PFSK-1 (cell line): ENCODE data around the gene RASSF10.

ENCODE experiments used
- POLR2AphosphoS5 ChIP-seq: IDR thresholded peaks from 2 replicates; pipeline ENCODE4 v1.6.1; 2012; ENCODE audit warnings: low read depth, mild to moderate bottlenecking, control low read depth, low read length, moderate library complexity
- REST ChIP-seq, 2 experiments: IDR thresholded peaks; 2 replicates each; pipeline versions ENCODE4 v1.6.1 to v1.8.0; 2011 to 2012; ENCODE audit warnings: low read depth in 2 of 2, low read length in 2 of 2, control low read depth in 1 of 2, inconsistent platforms in 1 of 2, mild to moderate bottlenecking in 1 of 2, moderate library complexity in 1 of 2; ENCODE audit not compliant: insufficient read depth in 1 of 2
- SIN3A ChIP-seq: IDR thresholded peaks from 2 replicates; pipeline ENCODE4 v1.6.1; 2012; ENCODE audit warnings: mild to moderate bottlenecking, low read length, moderate library complexity, borderline replicate concordance; ENCODE audit not compliant: insufficient read depth
- TAF1 ChIP-seq: IDR thresholded peaks from 2 replicates; pipeline ENCODE4 v1.6.1; 2012; ENCODE audit warnings: low read length, control low read depth, borderline replicate concordance; ENCODE audit not compliant: insufficient read depth

DNA sequence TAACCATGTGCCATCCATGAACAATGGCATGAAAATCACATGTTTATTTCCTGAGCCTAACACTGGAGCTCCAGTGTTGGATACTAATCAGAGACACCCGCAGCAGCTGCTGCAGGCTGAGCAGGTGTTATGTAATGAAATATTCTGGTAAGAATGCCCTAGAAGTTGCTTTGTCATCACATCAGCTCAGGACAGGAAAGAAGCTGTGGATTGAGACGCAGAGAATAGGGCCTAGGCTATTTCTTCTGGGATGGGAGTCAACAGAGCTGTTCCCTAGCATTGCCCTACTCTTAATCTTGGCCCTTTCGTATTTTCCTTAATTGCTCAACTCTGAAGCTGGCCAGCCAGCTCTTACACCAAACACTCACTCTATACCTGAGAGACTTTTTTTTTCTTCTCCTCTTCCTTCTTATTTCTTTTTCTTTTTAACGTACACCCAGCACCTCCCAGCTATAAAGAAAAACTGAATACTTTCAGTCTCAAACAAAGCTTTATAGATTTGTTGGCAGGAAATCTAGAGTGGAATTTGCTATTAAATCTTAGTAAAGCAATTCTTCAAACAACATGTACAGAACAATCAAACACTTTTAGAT is 31.9 kb downstream of the RASSF10 start:
- no peak for TF ChIP-seq SIN3A
- no peak for TF ChIP-seq TAF1
- TF ChIP-seq POLR2AphosphoS5: no peak
- TF ChIP-seq REST (IDR thresholded peaks at IDR 0.05; ENCODE audit: insufficient read depth in 1 of 2, low read depth in 2 of 2, low read length in 2 of 2): no peak
